COLO668 (cell line): ENCODE results near the gene AHSG.

ENCODE experiments used
- DNase-seq: peaks from one replicate; lab custom pipeline; 2025; ENCODE audit not compliant: unreplicated experiment; lab: John Stamatoyannopoulos, UW

AHSG gene

DNA sequence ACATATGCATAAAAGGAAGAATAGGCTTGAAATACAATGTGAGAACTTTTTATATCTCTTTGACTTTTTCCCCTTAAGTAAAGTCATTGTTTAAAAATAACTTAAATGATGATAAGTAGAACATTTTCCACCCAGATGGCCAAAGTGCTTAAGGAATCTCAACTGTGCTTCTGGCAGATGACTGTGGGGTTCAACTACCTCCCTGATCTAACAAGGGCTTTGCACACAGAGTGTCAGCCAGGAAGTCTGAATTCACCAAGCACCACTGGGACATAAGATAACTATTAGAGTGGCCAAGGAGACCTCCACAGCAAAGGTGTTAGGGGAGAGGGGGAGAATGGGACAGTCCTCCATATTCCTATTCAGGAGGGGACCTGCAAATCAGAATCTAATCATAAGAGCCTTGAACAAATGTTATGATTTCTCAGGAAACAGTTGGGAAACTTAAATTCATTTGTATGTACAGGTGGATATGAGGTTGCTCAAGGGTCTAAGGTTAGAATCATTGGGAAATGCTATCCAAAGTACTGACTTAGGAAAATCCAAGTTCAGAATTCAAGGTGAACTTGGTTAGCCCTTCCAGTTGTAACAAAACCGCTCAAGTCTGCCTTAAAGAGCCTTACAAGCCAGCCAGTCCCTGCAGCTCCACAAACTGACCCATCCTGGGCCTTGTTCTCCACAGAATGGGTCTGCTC is 27.1 kb downstream of the AHSG start, which contains the start of gene FETUB:
Gene FETUB (plus strand): TSS at position 622 of the 695 bp plus-strand sequence. CDS start 62 bp downstream, at position 684.
- DNase-seq, result no peak

GRCh38 chr3:186640473-186640818 is 27.6 kb downstream of the AHSG start:
- DNase-seq, result no peak

GRCh38 chr3:186640929-186641328 is 28.1 kb downstream of the AHSG start:
- DNase-seq, result no peak

- no peak for DNase-seq
Measured at GRCh38 chr3:186642014-186642413, 29.2 kb downstream of the AHSG start.

- no peak for DNase-seq
Measured at GRCh38 chr3:186643493-186643892, 30.6 kb downstream of the AHSG start.

GRCh38 chr3:186644683-186645082 is 31.8 kb downstream of the AHSG start:
- no peak for DNase-seq

- DNase-seq, result no peak
Measured at GRCh38 chr3:186646106-186646505, 33.2 kb downstream of the AHSG start.

- no peak for DNase-seq
Measured at GRCh38 chr3:186646841-186647240, 34.0 kb downstream of the AHSG start.

DNA sequence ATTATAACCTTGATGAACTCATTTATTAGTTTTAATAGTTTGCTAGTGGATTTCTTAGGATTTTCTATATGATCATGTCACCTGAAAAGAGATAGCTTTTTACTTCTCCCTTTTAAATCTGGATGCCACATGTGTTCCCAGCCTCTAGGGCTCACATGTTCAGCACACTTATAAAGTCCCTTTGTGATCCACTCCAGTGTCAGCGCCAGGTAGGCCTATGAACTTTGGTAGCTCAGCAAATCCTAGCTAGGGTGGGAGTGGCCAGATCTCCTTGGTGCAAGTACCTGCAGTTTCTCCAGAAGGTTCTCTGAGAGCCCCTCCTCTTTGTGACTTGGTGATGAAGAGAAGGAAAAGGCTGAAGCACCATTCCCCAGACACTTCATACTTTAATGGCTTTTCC is 36.0 kb downstream of the AHSG start:
- DNase-seq, result no peak

- DNase-seq, result no peak
Measured at GRCh38 chr3:186651678-186652215, 38.9 kb downstream of the AHSG start.

GRCh38 chr3:186653080-186653707 is 40.3 kb downstream of the AHSG start:
- DNase-seq, result no peak

- DNase-seq, result no peak
Measured at GRCh38 chr3:186653984-186654383, 41.1 kb downstream of the AHSG start.

DNA sequence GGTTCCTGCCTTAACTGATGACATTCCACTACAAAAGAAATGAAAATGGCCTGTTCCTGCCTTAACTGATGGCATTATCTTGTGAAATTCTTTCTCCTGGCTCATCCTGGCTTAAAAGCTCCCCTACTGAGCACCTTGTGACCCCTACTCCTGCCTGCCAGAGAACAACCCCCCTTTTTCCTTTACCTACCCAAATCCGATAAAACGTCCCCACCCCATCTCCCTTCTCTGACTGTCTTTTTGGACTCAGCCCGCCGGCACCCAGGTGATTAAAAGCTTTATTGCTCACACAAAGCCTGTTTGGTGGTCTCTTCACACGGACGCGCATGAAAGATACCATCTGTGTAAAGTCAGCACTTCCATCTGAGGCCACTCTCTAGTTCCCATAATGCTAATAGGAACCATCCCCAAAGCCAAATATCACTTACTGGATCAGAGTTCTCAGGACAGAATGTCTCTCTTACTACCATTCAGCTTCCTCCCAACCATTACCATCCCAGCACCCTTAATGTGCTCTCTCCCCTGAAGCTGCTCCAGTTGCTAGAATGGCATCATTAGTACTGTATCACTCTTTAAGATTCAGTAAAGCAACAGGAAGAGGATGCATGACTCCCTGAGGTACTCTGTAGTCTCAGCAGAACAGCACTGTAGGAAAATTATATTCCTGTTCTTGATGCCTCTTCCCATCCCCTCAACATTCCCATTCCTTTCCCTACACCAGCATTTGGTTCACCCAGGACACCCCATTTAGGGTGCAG is 50.7 kb downstream of the AHSG start:
- DNase-seq, result no peak

DNA sequence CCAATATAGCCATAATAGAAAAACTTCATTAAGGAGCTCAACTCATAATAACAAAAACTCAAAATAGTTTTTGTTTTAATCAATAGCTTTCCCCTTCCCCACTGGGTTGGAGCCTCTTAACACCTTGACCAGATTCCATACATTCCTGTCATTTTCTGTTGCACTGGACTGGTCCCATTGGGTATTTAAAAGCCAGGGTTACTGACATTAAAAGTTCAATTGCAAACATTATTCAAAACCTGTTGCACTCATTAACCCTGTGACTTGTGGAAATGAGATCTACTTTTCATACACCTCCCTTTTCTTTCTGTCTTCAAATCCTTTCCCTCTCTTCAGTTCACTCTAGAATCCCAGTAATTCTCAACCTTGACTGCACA is 51.2 kb downstream of the AHSG start:
- DNase-seq, result no peak

GRCh38 chr3:186664506-186664905 is 51.6 kb downstream of the AHSG start:
- no peak for DNase-seq

- DNase-seq, result no peak
Measured at GRCh38 chr3:186665625-186666188, 52.8 kb downstream of the AHSG start, which contains the start of gene HRG. TSS of gene HRG (plus strand) at chr3:186666014. CDS start at chr3:186666032, 18 bp downstream.

DNA sequence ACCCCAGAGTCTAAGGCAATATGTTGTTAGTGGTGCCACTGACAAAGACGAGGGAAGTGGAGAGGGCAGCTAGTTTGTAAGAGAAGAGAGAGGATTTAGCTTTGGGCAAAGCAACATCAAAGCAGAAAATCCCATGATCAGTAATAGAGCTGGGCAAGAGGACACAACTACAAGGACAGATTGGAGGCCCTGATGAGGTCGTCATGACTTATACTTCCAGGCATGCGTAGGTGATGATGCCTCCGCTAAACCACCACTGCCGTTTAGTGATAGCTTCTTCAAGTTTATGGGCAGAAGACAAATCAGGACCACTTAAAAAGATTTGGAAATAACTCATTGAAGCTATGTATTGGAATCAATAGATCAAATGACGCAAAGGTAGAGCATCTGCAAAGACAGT is 55.6 kb downstream of the AHSG start:
- DNase-seq, result no peak

DNA sequence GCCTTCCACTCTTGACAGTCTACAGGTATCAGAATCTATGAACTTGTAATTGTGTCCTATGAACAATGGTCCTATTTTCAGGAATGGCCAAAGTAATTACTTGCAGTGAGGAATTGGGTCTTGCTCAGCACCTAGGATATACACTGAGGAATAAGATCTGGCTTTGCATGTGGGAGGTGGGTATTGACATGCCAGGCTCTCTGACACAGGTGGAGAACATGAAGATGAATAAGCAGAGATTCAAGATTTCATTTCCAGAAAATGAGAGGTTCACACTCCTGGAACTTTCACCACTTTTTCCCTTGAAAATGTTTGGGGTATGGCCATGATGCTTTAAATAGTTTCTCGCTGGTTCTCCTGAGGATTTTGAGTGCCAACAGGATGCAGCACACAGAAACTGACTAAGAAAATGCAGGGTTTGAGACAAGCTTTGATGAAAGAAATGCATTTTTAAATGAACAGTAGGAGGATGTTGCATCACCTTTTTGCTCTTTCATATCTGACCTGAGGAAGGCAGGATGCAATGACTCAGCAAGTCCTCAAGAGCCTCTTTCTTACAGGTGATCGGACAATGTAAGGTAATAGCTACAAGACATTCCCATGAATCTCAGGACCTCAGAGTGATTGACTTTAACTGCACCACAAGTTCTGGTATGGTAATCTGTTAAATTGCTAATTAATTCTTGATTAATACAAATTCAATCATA is 56.7 kb downstream of the AHSG start:
- DNase-seq, result no peak

DNA sequence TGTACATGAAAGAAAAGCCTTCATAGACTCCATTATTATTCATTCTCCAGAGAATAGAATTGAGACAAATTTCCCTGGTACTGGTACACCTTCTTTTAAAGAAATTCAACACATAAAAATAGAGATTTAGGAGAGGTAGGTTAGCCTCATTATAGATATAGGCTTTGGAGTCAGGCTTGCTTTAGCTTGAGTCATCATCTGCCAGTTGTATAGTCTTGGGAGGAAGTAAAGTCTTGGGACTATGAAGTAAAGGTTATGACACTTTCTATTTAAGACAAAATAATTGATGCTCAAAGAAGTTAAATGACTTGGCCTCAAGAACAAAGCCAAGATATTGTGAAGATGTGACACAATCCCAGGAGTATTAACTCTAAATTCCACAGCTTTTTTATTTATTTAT is 57.3 kb downstream of the AHSG start:
- no peak for DNase-seq
